ENCODE data around the gene CHORDC1. TPM values are rescaled to one million over a fixed set of nuclear protein-coding genes. Genes with fewer than 3 reads are reported as not detected.

Gene CHORDC1
- total RNA-seq, 1 donor from 2014 or later: 31.9 TPM

DNA sequence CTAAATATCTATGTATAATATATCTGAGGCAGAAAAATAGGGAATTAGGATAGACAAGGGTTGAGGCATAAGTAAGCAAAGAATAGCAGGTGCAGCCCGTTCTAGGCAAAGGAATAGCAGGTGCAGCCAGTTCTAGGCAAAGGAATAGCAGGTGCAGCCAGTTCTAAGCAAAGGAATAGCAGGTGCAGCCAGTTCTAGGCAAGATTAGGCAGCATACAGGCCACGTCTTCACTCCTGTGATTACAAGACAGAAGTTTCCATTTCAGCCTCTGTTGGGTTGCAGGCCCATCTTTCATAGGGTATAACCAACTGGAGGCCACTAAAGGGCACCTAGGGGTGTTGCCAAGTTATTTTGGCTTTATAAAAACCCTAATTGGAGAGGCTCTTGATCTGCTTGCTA lies 28.8 kb upstream of the CHORDC1 start:
- no peak for DNase-seq (ENCODE audit: low spot score)
- Mint-ChIP-seq H3K36me3 (ENCODE audit: low read depth) (no peaks in the 10 kb centered on the region), H3K27ac (ENCODE audit: unreplicated experiment) (no peak overlapping the region), H3K4me1 (ENCODE audit: low read depth) (no peaks in the 10 kb centered on the region), H3K4me3 (ENCODE audit: unreplicated experiment) (no peak overlapping the region), H3K27me3 (ENCODE audit: low read depth) (peaks cover 31% of the 10 kb centered on the region), H3K9me3 (ENCODE audit: low read depth) (peaks cover 9% of the 10 kb centered on the region)
- TF ChIP-seq, protein P1, sequence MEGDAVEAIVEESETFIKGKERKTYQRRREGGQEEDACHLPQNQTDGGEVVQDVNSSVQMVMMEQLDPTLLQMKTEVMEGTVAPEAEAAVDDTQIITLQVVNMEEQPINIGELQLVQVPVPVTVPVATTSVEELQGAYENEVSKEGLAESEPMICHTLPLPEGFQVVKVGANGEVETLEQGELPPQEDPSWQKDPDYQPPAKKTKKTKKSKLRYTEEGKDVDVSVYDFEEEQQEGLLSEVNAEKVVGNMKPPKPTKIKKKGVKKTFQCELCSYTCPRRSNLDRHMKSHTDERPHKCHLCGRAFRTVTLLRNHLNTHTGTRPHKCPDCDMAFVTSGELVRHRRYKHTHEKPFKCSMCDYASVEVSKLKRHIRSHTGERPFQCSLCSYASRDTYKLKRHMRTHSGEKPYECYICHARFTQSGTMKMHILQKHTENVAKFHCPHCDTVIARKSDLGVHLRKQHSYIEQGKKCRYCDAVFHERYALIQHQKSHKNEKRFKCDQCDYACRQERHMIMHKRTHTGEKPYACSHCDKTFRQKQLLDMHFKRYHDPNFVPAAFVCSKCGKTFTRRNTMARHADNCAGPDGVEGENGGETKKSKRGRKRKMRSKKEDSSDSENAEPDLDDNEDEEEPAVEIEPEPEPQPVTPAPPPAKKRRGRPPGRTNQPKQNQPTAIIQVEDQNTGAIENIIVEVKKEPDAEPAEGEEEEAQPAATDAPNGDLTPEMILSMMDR (IDR thresholded peaks at IDR 0.05): no peak

DNA sequence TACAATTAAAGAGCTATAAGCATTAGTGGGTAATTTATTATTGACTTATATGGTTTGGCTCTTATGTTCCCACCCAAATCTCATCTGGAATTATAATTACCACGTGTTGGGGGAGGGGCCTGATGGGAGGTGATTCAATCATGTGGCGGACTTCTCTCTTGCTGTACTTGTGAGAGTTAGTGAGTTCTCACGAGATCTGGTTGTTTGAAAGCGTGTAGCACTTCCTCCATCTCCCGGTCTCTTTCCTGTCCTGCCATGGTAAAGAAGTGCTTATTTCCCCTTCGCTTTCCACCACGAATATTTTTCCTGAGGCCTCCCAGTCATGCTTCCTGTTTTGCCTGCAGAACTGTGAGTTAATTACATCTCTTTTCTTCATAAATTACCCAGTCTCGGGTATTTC lies 28.1 kb upstream of the CHORDC1 start:
- peaks cover 29% of the 10 kb centered on the region for H3K27me3 Mint-ChIP-seq (ENCODE audit: low read depth)
- no peak overlapping the region for H3K27ac Mint-ChIP-seq (ENCODE audit: unreplicated experiment)
- H3K4me1 Mint-ChIP-seq (ENCODE audit: low read depth): no peaks in the 10 kb centered on the region
- TF ChIP-seq, protein P1 (IDR thresholded peaks at IDR 0.05): no peak
- H3K36me3 Mint-ChIP-seq (ENCODE audit: low read depth): no peaks in the 10 kb centered on the region
- H3K4me3 Mint-ChIP-seq (ENCODE audit: unreplicated experiment): no peak overlapping the region
- DNase-seq (ENCODE audit: low spot score): no peak
- peaks cover 9% of the 10 kb centered on the region for H3K9me3 Mint-ChIP-seq (ENCODE audit: low read depth)

DNA sequence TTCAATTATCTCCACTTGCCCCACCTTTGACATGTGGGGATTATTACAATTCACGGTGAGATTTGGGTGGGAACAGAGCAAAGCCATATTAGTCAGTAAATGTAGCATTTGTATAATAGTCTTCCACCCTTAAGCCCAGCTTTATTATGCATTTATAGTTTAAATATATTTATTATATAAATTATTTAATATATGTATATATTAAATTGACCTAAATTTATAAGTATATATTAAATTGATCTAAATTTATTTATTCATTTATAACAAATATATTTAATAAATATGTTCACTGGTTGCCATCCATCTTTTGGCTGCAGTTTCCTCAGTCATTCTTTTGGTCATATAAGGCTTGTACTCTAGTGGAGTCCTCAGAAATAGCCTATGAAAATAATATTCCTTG lies 23.6 kb upstream of the CHORDC1 start:
- TF ChIP-seq, protein P1 (IDR thresholded peaks at IDR 0.05): no peak
- Mint-ChIP-seq H3K36me3 (ENCODE audit: low read depth) (no peaks in the 10 kb centered on the region), H3K27me3 (ENCODE audit: low read depth) (peaks cover 17% of the 10 kb centered on the region), H3K27ac (ENCODE audit: unreplicated experiment) (no peak overlapping the region), H3K4me3 (ENCODE audit: unreplicated experiment) (no peak overlapping the region), H3K4me1 (ENCODE audit: low read depth) (no peaks in the 10 kb centered on the region), H3K9me3 (ENCODE audit: low read depth) (no peaks in the 10 kb centered on the region)
- no peak for DNase-seq (ENCODE audit: low spot score)

DNA sequence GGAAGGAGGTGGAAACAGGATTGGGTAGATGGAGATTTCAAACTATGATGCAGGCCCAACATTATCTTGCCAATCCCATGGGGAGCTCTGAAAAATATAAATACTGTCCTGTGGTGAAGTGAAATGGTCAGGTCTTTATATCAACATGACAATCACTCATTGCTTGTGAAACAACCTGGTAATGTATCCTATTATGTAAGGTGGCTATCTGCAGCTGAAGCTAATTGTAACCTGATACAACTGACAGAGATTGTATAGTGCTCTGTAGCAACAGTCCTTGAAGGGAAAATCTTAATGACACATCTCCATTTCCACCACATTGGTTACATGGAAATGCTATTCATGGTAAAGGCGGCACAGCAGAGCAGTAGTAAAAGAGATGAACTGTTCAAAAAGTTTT lies 20.7 kb upstream of the CHORDC1 start:
- H3K4me1 Mint-ChIP-seq (ENCODE audit: low read depth): peaks cover 3% of the 10 kb centered on the region
- H3K36me3 Mint-ChIP-seq (ENCODE audit: low read depth): no peaks in the 10 kb centered on the region
- H3K27ac Mint-ChIP-seq (ENCODE audit: unreplicated experiment): no peak overlapping the region
- peaks cover 19% of the 10 kb centered on the region for H3K27me3 Mint-ChIP-seq (ENCODE audit: low read depth)
- no peak overlapping the region for H3K4me3 Mint-ChIP-seq (ENCODE audit: unreplicated experiment)
- H3K9me3 Mint-ChIP-seq (ENCODE audit: low read depth): no peaks in the 10 kb centered on the region
- TF ChIP-seq, protein P1 (IDR thresholded peaks at IDR 0.05): no peak
- DNase-seq (ENCODE audit: low spot score): no peak

DNA sequence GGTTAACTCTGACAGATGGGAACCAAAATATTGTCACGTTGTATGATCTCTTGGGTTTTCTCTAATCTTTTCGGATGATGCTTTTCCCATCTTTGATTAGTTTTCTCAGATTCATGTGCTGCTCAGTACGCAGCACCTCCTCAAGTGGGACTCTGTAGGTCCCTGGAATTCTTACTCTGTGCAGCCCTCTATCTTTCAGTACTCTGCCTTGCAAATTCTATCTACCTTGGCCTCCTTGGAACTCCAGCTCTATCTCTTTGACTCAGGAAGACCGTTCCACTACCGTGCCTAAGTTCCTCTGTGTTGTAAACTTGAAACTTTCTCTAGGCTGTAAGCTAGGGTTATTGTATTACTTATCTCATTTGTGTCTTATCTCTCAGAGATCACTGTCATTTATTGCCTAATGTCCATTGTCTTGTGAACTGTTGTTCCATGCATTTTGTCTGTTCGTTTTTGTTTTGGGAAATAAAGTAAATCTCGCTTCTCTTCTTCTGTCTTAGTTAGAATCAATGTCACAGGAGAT lies 20.1 kb upstream of the CHORDC1 start:
- TF ChIP-seq, protein P1 (IDR thresholded peaks at IDR 0.05): no peak
- Mint-ChIP-seq H3K27ac (ENCODE audit: unreplicated experiment) (no peak overlapping the region), H3K4me1 (ENCODE audit: low read depth) (peaks cover 3% of the 10 kb centered on the region), H3K9me3 (ENCODE audit: low read depth) (no peaks in the 10 kb centered on the region), H3K4me3 (ENCODE audit: unreplicated experiment) (no peak overlapping the region), H3K27me3 (ENCODE audit: low read depth) (peaks cover 21% of the 10 kb centered on the region), H3K36me3 (ENCODE audit: low read depth) (no peaks in the 10 kb centered on the region)
- no peak for DNase-seq (ENCODE audit: low spot score)

Data from chondrocyte (in vitro differentiated cells).